Measurements from ENCODE around the gene HOXB4. TPM values are rescaled to one million over a fixed set of nuclear protein-coding genes. Genes with fewer than 3 reads are reported as not detected.

The HOXB4 gene
- polyA plus RNA-seq, 1 experiment = 5.8 TPM

DNA sequence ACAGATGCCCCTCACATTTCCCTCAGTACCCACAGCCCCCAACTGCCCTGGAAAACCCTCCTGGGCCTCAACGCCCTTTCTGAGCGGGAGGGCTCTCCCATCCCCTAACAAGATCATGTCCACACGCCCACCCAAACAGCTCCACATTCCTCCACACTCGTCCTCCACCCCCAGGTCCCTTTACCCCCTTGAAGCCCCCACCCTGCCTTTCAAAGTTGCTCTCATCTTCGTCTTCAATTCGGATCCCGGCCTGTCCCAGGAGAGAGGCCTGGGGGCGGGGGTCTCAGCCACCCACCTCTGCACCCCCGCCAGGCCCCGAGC lies 14.3 kb downstream of the HOXB4 start:
- H3K27ac ChIP-seq (ENCODE audit: low read depth, low read length) = peak overlapping the region; percentile 77
- no peaks in the 10 kb centered on the region for H3K9me3 ChIP-seq (ENCODE audit: control insufficient read depth, insufficient read depth, low read length)
- H3K4me3 ChIP-seq (ENCODE audit: low read depth, low read length) = peak overlapping the region; percentile 65
- ChIA-PET CTCF (no interaction called here), POLR2A (interaction anchor here (1.1 to 1.4 kb wide), 4 partner anchors 15 to 53 kb away, joined by 3 to 7 read pairs (median 4); no protein-coding TSS in a partner anchor)
- DNase-seq (ENCODE audit: low read depth, low spot score) = no peak
- TF ChIP-seq, protein P1, sequence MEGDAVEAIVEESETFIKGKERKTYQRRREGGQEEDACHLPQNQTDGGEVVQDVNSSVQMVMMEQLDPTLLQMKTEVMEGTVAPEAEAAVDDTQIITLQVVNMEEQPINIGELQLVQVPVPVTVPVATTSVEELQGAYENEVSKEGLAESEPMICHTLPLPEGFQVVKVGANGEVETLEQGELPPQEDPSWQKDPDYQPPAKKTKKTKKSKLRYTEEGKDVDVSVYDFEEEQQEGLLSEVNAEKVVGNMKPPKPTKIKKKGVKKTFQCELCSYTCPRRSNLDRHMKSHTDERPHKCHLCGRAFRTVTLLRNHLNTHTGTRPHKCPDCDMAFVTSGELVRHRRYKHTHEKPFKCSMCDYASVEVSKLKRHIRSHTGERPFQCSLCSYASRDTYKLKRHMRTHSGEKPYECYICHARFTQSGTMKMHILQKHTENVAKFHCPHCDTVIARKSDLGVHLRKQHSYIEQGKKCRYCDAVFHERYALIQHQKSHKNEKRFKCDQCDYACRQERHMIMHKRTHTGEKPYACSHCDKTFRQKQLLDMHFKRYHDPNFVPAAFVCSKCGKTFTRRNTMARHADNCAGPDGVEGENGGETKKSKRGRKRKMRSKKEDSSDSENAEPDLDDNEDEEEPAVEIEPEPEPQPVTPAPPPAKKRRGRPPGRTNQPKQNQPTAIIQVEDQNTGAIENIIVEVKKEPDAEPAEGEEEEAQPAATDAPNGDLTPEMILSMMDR (IDR thresholded peaks at IDR 0.05; ENCODE audit: low read depth, low read length) = no peak
- H3K27me3 ChIP-seq (ENCODE audit: control insufficient read depth, insufficient read depth, low read length) = no peaks in the 10 kb centered on the region

DNA sequence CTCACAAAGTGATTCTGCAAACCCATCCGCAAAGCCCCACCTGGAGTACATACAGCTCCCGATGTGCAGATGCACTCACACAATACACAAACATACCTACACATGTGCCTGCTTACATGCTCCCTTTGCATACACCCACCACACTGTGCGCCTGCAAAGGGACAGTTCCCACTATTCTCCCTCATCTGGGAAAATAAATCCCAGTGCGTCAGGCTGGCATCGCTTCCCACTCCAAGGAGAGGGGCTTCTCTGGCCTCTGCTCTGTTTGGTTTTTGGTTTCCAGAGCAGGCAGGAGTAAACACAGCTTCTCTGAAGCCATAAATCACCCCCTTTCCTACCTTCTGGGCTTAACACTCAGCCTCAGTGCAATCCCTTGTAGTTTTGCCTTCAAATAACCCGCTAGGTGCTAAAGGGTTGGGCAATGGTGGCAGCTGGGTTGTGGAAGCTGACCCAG lies 14.7 kb downstream of the HOXB4 start:
- ChIA-PET POLR2A (interaction anchor here (0.6 to 1.4 kb wide), 4 partner anchors 17 to 53 kb away, joined by 3 to 7 read pairs (median 4); no protein-coding TSS in a partner anchor), CTCF (no interaction called here)
- peak overlapping the region; percentile 77 for H3K27ac ChIP-seq (ENCODE audit: low read depth, low read length)
- no peaks in the 10 kb centered on the region for H3K27me3 ChIP-seq (ENCODE audit: control insufficient read depth, insufficient read depth, low read length)
- H3K4me3 ChIP-seq (ENCODE audit: low read depth, low read length) = peak overlapping the region; percentile 65
- TF ChIP-seq, protein P1 (IDR thresholded peaks at IDR 0.05; ENCODE audit: low read depth, low read length) = no peak
- H3K9me3 ChIP-seq (ENCODE audit: control insufficient read depth, insufficient read depth, low read length) = no peaks in the 10 kb centered on the region
- DNase-seq (ENCODE audit: low read depth, low spot score) = no peak

DNA sequence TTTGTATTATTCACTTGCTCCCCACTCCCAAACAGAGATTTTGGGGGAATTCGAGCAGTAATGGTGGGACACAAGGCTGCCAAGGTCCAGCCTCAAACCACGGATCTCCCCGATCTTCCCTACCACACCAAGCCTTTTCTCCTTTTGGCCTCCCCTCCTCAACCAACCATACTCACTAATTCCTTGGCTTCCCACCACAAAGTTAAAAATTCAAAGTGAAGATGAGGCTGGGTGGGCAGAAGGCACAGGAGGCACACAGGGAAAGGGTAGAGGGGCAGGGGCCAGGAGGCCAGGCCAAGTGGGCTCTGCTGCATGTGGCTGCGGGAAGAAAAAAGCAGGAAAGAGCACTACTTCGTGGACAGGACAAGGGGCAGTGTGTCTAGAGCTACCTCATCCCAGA lies 15.2 kb downstream of the HOXB4 start:
- H3K27me3 ChIP-seq (ENCODE audit: control insufficient read depth, insufficient read depth, low read length) = no peaks in the 10 kb centered on the region

DNA sequence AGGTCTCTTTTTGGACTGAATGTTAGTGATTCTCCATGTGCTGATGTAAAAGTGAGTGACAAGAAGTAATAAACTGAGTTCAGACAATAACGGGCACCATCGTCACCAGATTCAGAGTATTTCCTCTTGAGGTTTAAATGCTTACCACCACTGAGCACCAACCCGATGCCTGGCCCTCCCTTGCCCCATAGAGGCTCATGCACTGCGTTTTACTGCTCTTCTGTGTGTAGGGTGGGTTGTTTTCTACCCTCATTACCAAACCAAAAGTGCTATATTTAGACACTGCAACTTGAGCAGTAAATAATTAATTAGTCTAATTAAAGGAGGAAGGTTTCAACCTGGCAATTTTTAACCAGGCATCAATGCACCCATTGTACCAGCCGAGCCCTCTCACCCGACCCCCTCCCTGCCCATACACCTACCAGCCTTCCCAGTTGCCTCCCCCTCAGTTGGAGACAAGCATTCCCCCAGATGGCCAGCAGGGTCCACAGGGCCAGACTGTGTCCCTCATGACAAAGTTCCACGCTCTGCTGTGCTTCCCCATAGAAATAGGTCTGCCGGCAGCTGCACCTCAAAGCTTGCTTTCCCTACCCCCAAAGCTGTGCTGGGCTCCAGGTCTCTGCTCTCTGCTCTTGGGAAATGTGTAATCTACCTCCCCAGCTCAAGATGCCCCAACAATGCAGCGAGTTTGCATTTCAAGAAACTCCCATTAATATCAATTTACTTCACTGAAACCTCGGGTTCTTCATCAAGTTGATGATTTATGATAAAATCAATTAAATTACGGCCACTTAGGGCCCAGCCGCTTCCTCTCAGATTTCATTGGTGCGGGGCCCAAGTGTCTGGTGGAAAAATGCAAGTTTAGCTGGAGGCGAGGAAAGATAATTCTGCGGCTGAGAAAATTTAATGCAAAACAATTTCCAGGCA lies 16.0 kb downstream of the HOXB4 start:
- no peak for DNase-seq (ENCODE audit: low read depth, low spot score)
- H3K9me3 ChIP-seq (ENCODE audit: control insufficient read depth, insufficient read depth, low read length) = no peaks in the 10 kb centered on the region
- ChIA-PET CTCF (no interaction called here), POLR2A (interaction anchor here (0.6 to 1.6 kb wide), 5 partner anchors 10 to 31 kb away, joined by 3 to 6 read pairs (median 5); no protein-coding TSS in a partner anchor)
- peak overlapping the region; percentile 65 for H3K4me3 ChIP-seq (ENCODE audit: low read depth, low read length)
- no peaks in the 10 kb centered on the region for H3K27me3 ChIP-seq (ENCODE audit: control insufficient read depth, insufficient read depth, low read length)
- peak overlapping the region; percentile 77 for H3K27ac ChIP-seq (ENCODE audit: low read depth, low read length)
- TF ChIP-seq, protein P1 (IDR thresholded peaks at IDR 0.05; ENCODE audit: low read depth, low read length) = peak; percentile 60

More for the DNA sequence above, 15.2 kb downstream of the HOXB4 start:
- no peak for DNase-seq (ENCODE audit: low read depth, low spot score)
- Histone ChIP-seq H3K4me3 (ENCODE audit: low read depth, low read length) (peak overlapping the region; percentile 65), H3K27ac (ENCODE audit: low read depth, low read length) (peak overlapping the region; percentile 77), H3K9me3 (ENCODE audit: control insufficient read depth, insufficient read depth, low read length) (no peaks in the 10 kb centered on the region)
- TF ChIP-seq, protein P1 (IDR thresholded peaks at IDR 0.05; ENCODE audit: low read depth, low read length) = no peak
- ChIA-PET POLR2A (interaction anchor here (0.6 to 1.3 kb wide), 3 partner anchors 16 to 26 kb away, joined by 3 to 4 read pairs (median 4); no protein-coding TSS in a partner anchor), CTCF (no interaction called here)
